ENCODE results near the gene PCDHGA6.

- no peak for TF ChIP-seq CTCF (IDR thresholded peaks at IDR 0.05; ENCODE audit: poor library complexity, severe bottlenecking)
- TF ChIP-seq REST (IDR thresholded peaks at IDR 0.05; ENCODE audit: borderline replicate concordance) = no peak
- no peak for TF ChIP-seq POLR2AphosphoS5 (IDR thresholded peaks at IDR 0.05)
Observed at GRCh38 chr5:141362719-141363118, 11.0 kb upstream of the PCDHGA6 start.
